GM12878 (cell line): ENCODE measurements around the gene C3orf22. TPM values are rescaled to one million over a fixed set of nuclear protein-coding genes. Genes with fewer than 3 reads are reported as not detected.

Experiments
- ATAC-seq: fragments of 200-7000 bp; cut with Tn5 transposase; 3 replicates; pipeline ENCODE4 v1.9.1; 2020; ENCODE audit warnings: mild to moderate bottlenecking, moderate library complexity
- BruUV-seq: library from RNA; stranded (reverse); fragments of 400-500 nt; replicated peaks from 2 replicates; lab custom pipeline; 2021; lab: Mats Ljungman, UMichigan
- CTCF ChIA-PET: fragments of 300-600 bp; sonication (Branson Sonifier 250); formaldehyde crosslinking; extraction: SDS; loops from one replicate; lab custom pipeline; 2021; ENCODE audit warnings: inconsistent platforms; lab: Yijun Ruan, JAX
- POLR2A ChIA-PET: fragments of 350-600 bp; formaldehyde crosslinking; extraction: SDS; loops from one replicate; lab custom pipeline; 2021; ENCODE audit warnings: inconsistent platforms; lab: Charles Lee
- RAD21 ChIA-PET: fragments of 300-600 bp; sonication (Branson Sonifier 250); formaldehyde crosslinking; loops from one replicate; lab custom pipeline; 2023; ENCODE audit warnings: antibody characterized with exemption; ENCODE audit not compliant: unreplicated experiment; lab: Charles Lee
- SMC1A ChIA-PET: fragments of 300-600 bp; sonication (Branson Sonifier 250); formaldehyde crosslinking; loops from one replicate; lab custom pipeline; 2023; ENCODE audit not compliant: unreplicated experiment, uncharacterized antibody; lab: Charles Lee
- DNase-seq: peaks from one replicate; pipeline ENCODE4 v3.0.0-alpha.2; 2011; ENCODE audit warnings: low read depth, low spot score
- FAIRE-seq: peaks from 3 replicates; lab custom pipeline; 2011; peaks lifted over from hg19 to GRCh38; lab: Jason Lieb, UNC
- H2AFZ ChIP-seq: 2 replicates; pipeline ENCODE4 v1.6.0; 2011; ENCODE audit warnings: low read depth, low read length, control low read depth; ENCODE audit not compliant: control insufficient read depth
- H3K27ac ChIP-seq: 2 replicates; pipeline ENCODE4 v1.5.1; 2011; ENCODE audit warnings: control low read depth; ENCODE audit not compliant: control insufficient read depth, insufficient read depth
- H3K27me3 ChIP-seq, 2 experiments: replicated peaks in 1 of 2; 2 replicates each; pipeline versions ENCODE4 v1.6.0 to v1.6.1; 2011; ENCODE audit warnings: low read length in 1 of 2; ENCODE audit not compliant: control insufficient read depth in 2 of 2, insufficient read depth in 2 of 2
- H3K36me3 ChIP-seq, 2 experiments: 2 replicates each; pipeline ENCODE4 v1.5.1; 2011; ENCODE audit warnings: low read length in 1 of 2; ENCODE audit not compliant: control insufficient read depth in 2 of 2, insufficient read depth in 2 of 2
- H3K4me1 ChIP-seq: 2 replicates; pipeline ENCODE4 v1.6.1; 2011; ENCODE audit warnings: mild to moderate bottlenecking, low read length, moderate library complexity, mixed read lengths; ENCODE audit not compliant: control insufficient read depth, insufficient read depth
- H3K4me2 ChIP-seq: 2 replicates; pipeline ENCODE4 v1.6.0; 2011; ENCODE audit warnings: control low read depth; ENCODE audit not compliant: control insufficient read depth, insufficient read depth
- H3K4me3 ChIP-seq: fragments of 200-600 bp; sonication (generic); 2 replicates; pipeline ENCODE4 v1.5.1; 2016
- H3K79me2 ChIP-seq: 2 replicates; pipeline ENCODE4 v1.6.0; 2011; ENCODE audit warnings: low read length; ENCODE audit not compliant: control insufficient read depth, insufficient read depth
- H3K9ac ChIP-seq: 2 replicates; pipeline ENCODE4 v1.8.0; 2011; ENCODE audit warnings: low read length, control low read depth, mixed read lengths; ENCODE audit not compliant: control insufficient read depth, insufficient read depth
- H3K9me3 ChIP-seq: replicated peaks from 3 replicates; pipeline ENCODE4 v1.5.1; 2011; ENCODE audit warnings: mild to moderate bottlenecking, low read length; ENCODE audit not compliant: control insufficient read depth, insufficient read depth
- H4K20me1 ChIP-seq: 2 replicates; pipeline ENCODE4 v1.6.0; 2011; ENCODE audit not compliant: control insufficient read depth, insufficient read depth
- BCL3 ChIP-seq: IDR thresholded peaks from 2 replicates; pipeline ENCODE4 v1.6.1; 2011; ENCODE audit warnings: borderline replicate concordance, low read depth, mild to moderate bottlenecking, moderate library complexity, low read length; ENCODE audit not compliant: insufficient read depth, poor library complexity, severe bottlenecking
- CEBPB ChIP-seq, 2 experiments: fragments of 150-350 bp in 1 of 2; IDR thresholded peaks; 2 replicates each; pipeline ENCODE4 v1.6.1; 2012 to 2014; ENCODE audit warnings: low read depth in 2 of 2, low read length in 2 of 2, borderline replicate concordance in 1 of 2, inconsistent platforms in 1 of 2
- ESRRA ChIP-seq: IDR thresholded peaks from 2 replicates; pipeline ENCODE4 v1.6.1; 2012; ENCODE audit warnings: mild to moderate bottlenecking, low read length, improper control_type of control experiment
- HDGF ChIP-seq: fragments of 450-650 bp; IDR thresholded peaks from 2 replicates; pipeline ENCODE4 v1.6.1; 2016; ENCODE audit warnings: antibody characterized with exemption
- SIX5 ChIP-seq: IDR thresholded peaks from 2 replicates; pipeline ENCODE4 v1.6.1; 2011; ENCODE audit warnings: mild to moderate bottlenecking, low read depth, low read length, moderate library complexity; ENCODE audit not compliant: severe bottlenecking
- SREBF1 ChIP-seq: IDR thresholded peaks from 2 replicates; pipeline ENCODE4 v1.6.1; 2012; ENCODE audit warnings: mild to moderate bottlenecking, low read length
- ZBED1 ChIP-seq: IDR thresholded peaks from 2 replicates; pipeline ENCODE4 v1.6.1; 2016; ENCODE audit warnings: borderline replicate concordance
- ZNF217 ChIP-seq: fragments of 450-650 bp; IDR thresholded peaks from 2 replicates; pipeline ENCODE4 v1.6.1; 2017; ENCODE audit warnings: antibody characterized with exemption, mild to moderate bottlenecking
- whole genome bisulfite sequencing: methylation state at CpG from one replicate; pipeline ENCODE4 v1.1.6; 2016; ENCODE audit warnings: low lambda C conversion rate; ENCODE audit not compliant: insufficient replicate concordance, insufficient coverage; ENCODE audit errors: missing lambda C conversion rate; 5-methylcytosine and 5-hydroxymethylcytosine counted together
- in situ Hi-C: fragments of 300-500 bp; cut with MboI; formaldehyde crosslinking; loops from 9 replicates; pipeline ENCODE4 v1.14.3; 2018; ENCODE audit warnings: mixed read lengths
- intact Hi-C: fragments of 100-400 bp; cut with micrococcal nuclease; formaldehyde crosslinking; loops from one replicate; pipeline ENCODE4 v1.14.2; 2022; ENCODE audit not compliant: unreplicated experiment
- polyA plus RNA-seq, 11 experiments: library from polyadenylated mRNA; depleted of rRNA in 4 of 11; unstranded in 6 of 11; stranded (reverse) in 5 of 11; fragments of >200 nt; fragmentation: Nextera tagmentation in 4 of 11; fragmentation: Illumina TruSeq in 1 of 11; extraction: Ambion mirVana in 4 of 11; extraction: Trizol in 1 of 11; gene quantifications; 1 replicate in 1 of 11; 2 replicates in 10 of 11; pipeline versions ENCODE4 v1.2.1 to v1.2.3, GENCODE V29; 2011 to 2016; ENCODE audit warnings: inconsistent platforms in 2 of 11, missing spikeins in 2 of 11, low read depth in 1 of 11
- total RNA-seq, 4 experiments: library from RNA; depleted of rRNA in 3 of 4; stranded (reverse); fragments of >200 nt in 3 of 4; fragmentation: Illumina TruSeq in 1 of 4; extraction: Trizol in 1 of 4; gene quantifications; 2 replicates each; pipeline versions ENCODE4 v1.2.1 to v1.2.3, GENCODE V29; 2013 to 2021
- TF ChIP-seq, protein P1 (sequence below): fragments of 450-650 bp; IDR thresholded peaks from 2 replicates; pipeline ENCODE4 v1.6.1; 2018; ENCODE audit warnings: borderline replicate concordance, mild to moderate bottlenecking; ENCODE audit not compliant: partially characterized antibody
- TF ChIP-seq, protein P2 (sequence below): IDR thresholded peaks from 2 replicates; pipeline ENCODE4 v1.6.1; 2012; ENCODE audit warnings: improper control_type of control experiment, low read depth, low read length; ENCODE audit not compliant: insufficient replicate concordance

The C3orf22 gene
- total and polyA plus RNA-seq, 10 of the 15 experiments (the other 5 are each of a cell fraction or from before 2014, with no cell fraction given), result not detected

DNA sequence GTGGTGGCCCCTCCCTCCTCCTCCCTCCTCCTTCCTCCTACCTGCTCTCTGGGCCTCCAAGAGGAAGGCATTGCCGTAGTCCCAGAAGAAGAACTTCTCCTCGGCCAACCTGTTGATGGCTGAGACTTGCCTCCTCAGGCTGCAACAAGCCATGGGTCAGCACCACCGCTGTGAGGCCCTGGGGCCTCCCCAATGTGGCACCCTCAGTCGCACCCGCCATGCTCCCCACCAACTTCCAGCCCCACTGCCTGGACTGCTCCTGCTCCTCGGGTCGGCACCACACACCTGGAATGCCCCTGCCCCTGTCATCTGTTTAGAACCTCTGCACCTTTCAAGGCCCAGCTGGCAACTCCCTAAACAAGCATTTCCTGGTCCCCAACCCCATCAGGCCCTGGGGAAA lies 58.7 kb downstream of the C3orf22 start:
- TF ChIP-seq BCL3 (no peak), HDGF (no peak), ZBED1 (no peak), SREBF1 (no peak), CEBPB (IDR thresholded peaks at IDR 0.05; ENCODE audit: borderline replicate concordance in 1 of 2, low read depth in 2 of 2, low read length in 2 of 2) (no peak), ESRRA (no peak), SIX5 (no peak), ZNF217 (no peak)
- TF ChIP-seq, protein P1, sequence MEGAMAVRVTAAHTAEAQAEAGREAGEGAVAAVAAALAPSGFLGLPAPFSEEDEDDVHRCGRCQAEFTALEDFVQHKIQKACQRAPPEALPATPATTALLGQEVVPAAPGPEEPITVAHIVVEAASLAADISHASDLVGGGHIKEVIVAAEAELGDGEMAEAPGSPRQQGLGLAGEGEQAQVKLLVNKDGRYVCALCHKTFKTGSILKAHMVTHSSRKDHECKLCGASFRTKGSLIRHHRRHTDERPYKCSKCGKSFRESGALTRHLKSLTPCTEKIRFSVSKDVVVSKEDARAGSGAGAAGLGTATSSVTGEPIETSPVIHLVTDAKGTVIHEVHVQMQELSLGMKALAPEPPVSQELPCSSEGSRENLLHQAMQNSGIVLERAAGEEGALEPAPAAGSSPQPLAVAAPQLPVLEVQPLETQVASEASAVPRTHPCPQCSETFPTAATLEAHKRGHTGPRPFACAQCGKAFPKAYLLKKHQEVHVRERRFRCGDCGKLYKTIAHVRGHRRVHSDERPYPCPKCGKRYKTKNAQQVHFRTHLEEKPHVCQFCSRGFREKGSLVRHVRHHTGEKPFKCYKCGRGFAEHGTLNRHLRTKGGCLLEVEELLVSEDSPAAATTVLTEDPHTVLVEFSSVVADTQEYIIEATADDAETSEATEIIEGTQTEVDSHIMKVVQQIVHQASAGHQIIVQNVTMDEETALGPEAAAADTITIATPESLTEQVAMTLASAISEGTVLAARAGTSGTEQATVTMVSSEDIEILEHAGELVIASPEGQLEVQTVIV, result no peak
- TF ChIP-seq, protein P2, sequence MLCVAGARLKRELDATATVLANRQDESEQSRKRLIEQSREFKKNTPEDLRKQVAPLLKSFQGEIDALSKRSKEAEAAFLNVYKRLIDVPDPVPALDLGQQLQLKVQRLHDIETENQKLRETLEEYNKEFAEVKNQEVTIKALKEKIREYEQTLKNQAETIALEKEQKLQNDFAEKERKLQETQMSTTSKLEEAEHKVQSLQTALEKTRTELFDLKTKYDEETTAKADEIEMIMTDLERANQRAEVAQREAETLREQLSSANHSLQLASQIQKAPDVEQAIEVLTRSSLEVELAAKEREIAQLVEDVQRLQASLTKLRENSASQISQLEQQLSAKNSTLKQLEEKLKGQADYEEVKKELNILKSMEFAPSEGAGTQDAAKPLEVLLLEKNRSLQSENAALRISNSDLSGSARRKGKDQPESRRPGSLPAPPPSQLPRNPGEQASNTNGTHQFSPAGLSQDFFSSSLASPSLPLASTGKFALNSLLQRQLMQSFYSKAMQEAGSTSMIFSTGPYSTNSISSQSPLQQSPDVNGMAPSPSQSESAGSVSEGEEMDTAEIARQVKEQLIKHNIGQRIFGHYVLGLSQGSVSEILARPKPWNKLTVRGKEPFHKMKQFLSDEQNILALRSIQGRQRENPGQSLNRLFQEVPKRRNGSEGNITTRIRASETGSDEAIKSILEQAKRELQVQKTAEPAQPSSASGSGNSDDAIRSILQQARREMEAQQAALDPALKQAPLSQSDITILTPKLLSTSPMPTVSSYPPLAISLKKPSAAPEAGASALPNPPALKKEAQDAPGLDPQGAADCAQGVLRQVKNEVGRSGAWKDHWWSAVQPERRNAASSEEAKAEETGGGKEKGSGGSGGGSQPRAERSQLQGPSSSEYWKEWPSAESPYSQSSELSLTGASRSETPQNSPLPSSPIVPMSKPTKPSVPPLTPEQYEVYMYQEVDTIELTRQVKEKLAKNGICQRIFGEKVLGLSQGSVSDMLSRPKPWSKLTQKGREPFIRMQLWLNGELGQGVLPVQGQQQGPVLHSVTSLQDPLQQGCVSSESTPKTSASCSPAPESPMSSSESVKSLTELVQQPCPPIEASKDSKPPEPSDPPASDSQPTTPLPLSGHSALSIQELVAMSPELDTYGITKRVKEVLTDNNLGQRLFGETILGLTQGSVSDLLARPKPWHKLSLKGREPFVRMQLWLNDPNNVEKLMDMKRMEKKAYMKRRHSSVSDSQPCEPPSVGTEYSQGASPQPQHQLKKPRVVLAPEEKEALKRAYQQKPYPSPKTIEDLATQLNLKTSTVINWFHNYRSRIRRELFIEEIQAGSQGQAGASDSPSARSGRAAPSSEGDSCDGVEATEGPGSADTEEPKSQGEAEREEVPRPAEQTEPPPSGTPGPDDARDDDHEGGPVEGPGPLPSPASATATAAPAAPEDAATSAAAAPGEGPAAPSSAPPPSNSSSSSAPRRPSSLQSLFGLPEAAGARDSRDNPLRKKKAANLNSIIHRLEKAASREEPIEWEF, result no peak
- ChIA-PET POLR2A (no interaction called here), SMC1A (no interaction called here), CTCF (no interaction called here), RAD21 (no interaction called here)
- BruUV-seq, result no TSS peak
- Histone ChIP-seq H3K9me3 (no peaks in the 10 kb centered on the region), H3K79me2 (no peaks in the 10 kb centered on the region), H3K27me3 (no peaks in the 10 kb centered on the region), H3K9ac (no peak overlapping the region), H3K4me3 (no peak overlapping the region), H4K20me1 (no peaks in the 10 kb centered on the region), H3K4me2 (no peak overlapping the region), H3K36me3 (no peaks in the 10 kb centered on the region), H2AFZ (no peak overlapping the region), H3K4me1 (no peaks in the 10 kb centered on the region), H3K27ac (no peak overlapping the region)
- DNase-seq, result no peak
- intact Hi-C loops, result no loop called here
- no peak for ATAC-seq
- WGBS, result 46% methylated on average over 5 of the region's 7 CpGs
- no peak for FAIRE-seq
- in situ Hi-C loops, result no loop called here
